ENCODE results near the gene ZNRF2. TPM values are rescaled to one million over a fixed set of nuclear protein-coding genes. Genes with fewer than 3 reads are reported as not detected.

ZNRF2 gene
- total and polyA plus RNA-seq, 9 donors: 3.0 to 24.8 (median 11.5) TPM

DNA sequence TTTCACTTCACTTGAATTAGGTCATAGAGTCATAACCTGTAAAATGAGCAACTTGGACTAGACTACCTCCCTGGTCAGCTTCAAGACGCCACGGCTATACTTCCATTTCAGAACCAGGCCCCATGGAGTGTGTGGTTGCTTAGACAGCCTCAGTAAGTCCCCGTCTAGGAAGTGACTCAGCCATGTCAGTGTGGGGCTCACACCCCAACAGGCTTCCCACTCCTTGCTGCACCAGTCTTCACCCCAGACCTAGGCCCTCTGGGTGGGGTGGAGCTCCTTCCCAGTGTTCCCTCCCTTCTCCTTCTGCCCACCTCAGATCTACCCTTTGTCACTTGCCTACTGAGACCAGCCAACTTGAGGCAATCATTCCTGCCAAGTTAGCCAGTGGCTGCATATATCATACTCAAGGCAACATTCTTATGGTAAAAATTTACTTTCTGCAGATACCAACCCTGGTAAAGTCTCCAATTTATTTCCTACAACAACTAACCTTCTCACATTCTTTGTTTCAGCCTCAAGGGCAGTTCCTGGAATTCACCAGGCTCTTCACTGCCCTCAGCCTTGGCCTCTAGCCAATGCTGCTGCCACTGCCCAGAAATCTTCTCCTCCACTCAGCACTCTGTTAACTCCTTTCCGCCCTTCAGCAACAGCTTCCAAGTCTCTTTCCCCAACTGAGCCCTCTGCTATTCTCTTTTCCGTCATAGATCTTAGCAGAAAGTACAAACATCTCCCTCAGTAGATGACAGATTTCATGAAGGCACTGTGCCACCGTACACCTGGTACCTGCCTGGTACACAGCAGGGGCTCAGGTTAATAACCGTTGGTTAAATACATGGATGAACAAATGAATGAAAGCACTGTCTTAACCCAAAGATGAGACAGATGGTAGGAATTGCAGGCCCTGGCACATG is 31.3 kb upstream of the ZNRF2 start:
- no peaks in the 10 kb centered on the region for H3K9me3 ChIP-seq
- TF ChIP-seq EP300 (IDR thresholded peaks at IDR 0.05): no peak
- TF ChIP-seq POLR2A (IDR thresholded peaks at IDR 0.05): no peak
- TF ChIP-seq, protein P1, sequence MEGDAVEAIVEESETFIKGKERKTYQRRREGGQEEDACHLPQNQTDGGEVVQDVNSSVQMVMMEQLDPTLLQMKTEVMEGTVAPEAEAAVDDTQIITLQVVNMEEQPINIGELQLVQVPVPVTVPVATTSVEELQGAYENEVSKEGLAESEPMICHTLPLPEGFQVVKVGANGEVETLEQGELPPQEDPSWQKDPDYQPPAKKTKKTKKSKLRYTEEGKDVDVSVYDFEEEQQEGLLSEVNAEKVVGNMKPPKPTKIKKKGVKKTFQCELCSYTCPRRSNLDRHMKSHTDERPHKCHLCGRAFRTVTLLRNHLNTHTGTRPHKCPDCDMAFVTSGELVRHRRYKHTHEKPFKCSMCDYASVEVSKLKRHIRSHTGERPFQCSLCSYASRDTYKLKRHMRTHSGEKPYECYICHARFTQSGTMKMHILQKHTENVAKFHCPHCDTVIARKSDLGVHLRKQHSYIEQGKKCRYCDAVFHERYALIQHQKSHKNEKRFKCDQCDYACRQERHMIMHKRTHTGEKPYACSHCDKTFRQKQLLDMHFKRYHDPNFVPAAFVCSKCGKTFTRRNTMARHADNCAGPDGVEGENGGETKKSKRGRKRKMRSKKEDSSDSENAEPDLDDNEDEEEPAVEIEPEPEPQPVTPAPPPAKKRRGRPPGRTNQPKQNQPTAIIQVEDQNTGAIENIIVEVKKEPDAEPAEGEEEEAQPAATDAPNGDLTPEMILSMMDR (IDR thresholded peaks at IDR 0.05): no peak
- no peak overlapping the region for H3K4me3 ChIP-seq
- 73 to 75% (median 73%) methylated on average over 7 of the region's 7 CpGs for WGBS, 3 donors
- peaks cover 4% of the 10 kb centered on the region for H3K4me1 ChIP-seq (ENCODE audit: insufficient read depth)
- no peaks in the 10 kb centered on the region for H3K27me3 ChIP-seq
- no peaks in the 10 kb centered on the region for H3K36me3 ChIP-seq
- no peak overlapping the region for H3K27ac ChIP-seq
- intact Hi-C loops (cut with DNase I): no loop called here
- peak in 3 of 5 donors; percentile 26 to 40 (median 33) for DNase-seq

DNA sequence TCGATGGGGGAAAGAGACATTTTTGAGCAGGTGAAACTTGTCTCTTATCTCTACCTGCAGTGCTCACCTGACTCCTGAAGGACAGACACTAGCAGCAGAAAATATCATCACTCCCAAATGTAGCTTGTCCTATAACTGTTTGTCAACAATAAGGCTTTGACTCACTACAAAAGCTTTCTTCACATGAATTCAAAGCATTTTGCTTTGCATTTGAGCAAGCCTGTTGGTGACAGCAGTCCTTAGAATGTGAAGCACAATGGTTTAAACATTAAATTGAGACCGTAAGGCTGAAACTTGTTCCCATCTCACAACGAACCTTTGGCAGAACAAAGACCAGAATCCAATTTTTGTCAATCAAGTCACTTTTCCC is 30.6 kb upstream of the ZNRF2 start:
- Histone ChIP-seq H3K27ac (no peak overlapping the region), H3K27me3 (no peaks in the 10 kb centered on the region), H3K9me3 (no peaks in the 10 kb centered on the region), H3K4me3 (no peak overlapping the region), H3K36me3 (no peaks in the 10 kb centered on the region), H3K4me1 (ENCODE audit: insufficient read depth) (peaks cover 4% of the 10 kb centered on the region)
- intact Hi-C loops (cut with DNase I): no loop called here
- 84 to 90% (median 85%) methylated on average over 3 of the region's 3 CpGs for WGBS, 3 donors
- TF ChIP-seq, protein P1 (IDR thresholded peaks at IDR 0.05): no peak
- TF ChIP-seq POLR2A (IDR thresholded peaks at IDR 0.05): no peak
- no peak for TF ChIP-seq EP300 (IDR thresholded peaks at IDR 0.05)
- DNase-seq: no peak

GRCh38 chr7:30254248-30254647 is 30.1 kb upstream of the ZNRF2 start:
- Histone ChIP-seq H3K27me3 (no peaks in the 10 kb centered on the region), H3K27ac (no peak overlapping the region), H3K4me1 (ENCODE audit: insufficient read depth) (peaks cover 4% of the 10 kb centered on the region), H3K36me3 (no peaks in the 10 kb centered on the region), H3K4me3 (no peak overlapping the region), H3K9me3 (no peaks in the 10 kb centered on the region)
- DNase-seq: no peak
- intact Hi-C loops (cut with DNase I): no loop called here
- TF ChIP-seq EP300 (IDR thresholded peaks at IDR 0.05) (no peak), POLR2A (IDR thresholded peaks at IDR 0.05) (no peak)
- TF ChIP-seq, protein P1 (IDR thresholded peaks at IDR 0.05): no peak
- WGBS, 3 donors: 83 to 87% (median 86%) methylated on average over 5 of the region's 5 CpGs

GRCh38 chr7:30254717-30255063 is 29.7 kb upstream of the ZNRF2 start:
- 71 to 74% (median 71%) methylated on average over 4 of the region's 4 CpGs for WGBS, 3 donors
- intact Hi-C loops (cut with DNase I): no loop called here
- no peak overlapping the region for H3K27ac ChIP-seq

More at GRCh38 chr7:30254717-30255063, 29.7 kb upstream of the ZNRF2 start:
- no peaks in the 10 kb centered on the region for H3K27me3 ChIP-seq
- H3K36me3 ChIP-seq: no peaks in the 10 kb centered on the region
- no peaks in the 10 kb centered on the region for H3K9me3 ChIP-seq
- H3K4me1 ChIP-seq (ENCODE audit: insufficient read depth): peaks cover 4% of the 10 kb centered on the region
- no peak for DNase-seq
- TF ChIP-seq, protein P1 (IDR thresholded peaks at IDR 0.05): no peak
- TF ChIP-seq EP300 (IDR thresholded peaks at IDR 0.05) (no peak), POLR2A (IDR thresholded peaks at IDR 0.05) (no peak)
- H3K4me3 ChIP-seq: no peak overlapping the region

All from ovary (tissue), 9 donors.